Erythroblast (primary cell): Measurements from ENCODE around the gene LRP1.

Experiments used
- GATA1 ChIP-seq: IDR thresholded peaks from 2 replicates; pipeline ENCODE4 v1.6.1; 2011; ENCODE audit warnings: low read depth, mild to moderate bottlenecking, control low read depth, low read length, moderate library complexity
- POLR2A ChIP-seq: IDR thresholded peaks from 2 replicates; pipeline ENCODE4 v1.6.1; 2011; ENCODE audit warnings: mild to moderate bottlenecking, low read length

- TF ChIP-seq POLR2A: no peak
- no peak for TF ChIP-seq GATA1
Measured at GRCh38 chr12:57165741-57166140, 37.5 kb downstream of the LRP1 start.
